HG02943 (cell line): ENCODE data around the gene MIX23.
A peak's percentile ranks its signal among the peaks of the same experiment; 100 is the strongest.

ENCODE experiments used
- ATAC-seq: cut with Tn5 transposase; IDR thresholded peaks from one replicate; pipeline ENCODE4 v1.9.1; 2021; ENCODE audit warnings: mild to moderate bottlenecking, low read depth, moderate library complexity; ENCODE audit not compliant: unreplicated experiment

MIX23 gene

DNA sequence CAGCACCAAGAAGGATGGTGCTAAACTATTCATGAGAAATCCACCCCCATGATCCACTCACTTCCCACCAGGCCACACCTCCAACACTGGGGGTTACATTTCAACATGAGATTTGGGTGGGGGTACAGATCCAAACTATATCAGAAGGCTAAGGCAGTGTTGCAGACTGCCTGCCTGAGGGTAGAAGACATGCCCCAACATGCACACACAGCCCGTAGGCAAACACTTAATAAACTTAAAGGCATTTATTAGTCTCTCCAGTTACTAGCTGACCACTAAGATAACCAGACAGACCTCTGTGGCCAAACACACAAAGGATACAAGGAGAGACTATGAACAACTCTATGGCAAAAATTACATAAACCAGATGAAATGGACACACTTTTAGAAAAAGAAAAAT lies 11.1 kb upstream of the MIX23 start:
- ATAC-seq, result no peak

DNA sequence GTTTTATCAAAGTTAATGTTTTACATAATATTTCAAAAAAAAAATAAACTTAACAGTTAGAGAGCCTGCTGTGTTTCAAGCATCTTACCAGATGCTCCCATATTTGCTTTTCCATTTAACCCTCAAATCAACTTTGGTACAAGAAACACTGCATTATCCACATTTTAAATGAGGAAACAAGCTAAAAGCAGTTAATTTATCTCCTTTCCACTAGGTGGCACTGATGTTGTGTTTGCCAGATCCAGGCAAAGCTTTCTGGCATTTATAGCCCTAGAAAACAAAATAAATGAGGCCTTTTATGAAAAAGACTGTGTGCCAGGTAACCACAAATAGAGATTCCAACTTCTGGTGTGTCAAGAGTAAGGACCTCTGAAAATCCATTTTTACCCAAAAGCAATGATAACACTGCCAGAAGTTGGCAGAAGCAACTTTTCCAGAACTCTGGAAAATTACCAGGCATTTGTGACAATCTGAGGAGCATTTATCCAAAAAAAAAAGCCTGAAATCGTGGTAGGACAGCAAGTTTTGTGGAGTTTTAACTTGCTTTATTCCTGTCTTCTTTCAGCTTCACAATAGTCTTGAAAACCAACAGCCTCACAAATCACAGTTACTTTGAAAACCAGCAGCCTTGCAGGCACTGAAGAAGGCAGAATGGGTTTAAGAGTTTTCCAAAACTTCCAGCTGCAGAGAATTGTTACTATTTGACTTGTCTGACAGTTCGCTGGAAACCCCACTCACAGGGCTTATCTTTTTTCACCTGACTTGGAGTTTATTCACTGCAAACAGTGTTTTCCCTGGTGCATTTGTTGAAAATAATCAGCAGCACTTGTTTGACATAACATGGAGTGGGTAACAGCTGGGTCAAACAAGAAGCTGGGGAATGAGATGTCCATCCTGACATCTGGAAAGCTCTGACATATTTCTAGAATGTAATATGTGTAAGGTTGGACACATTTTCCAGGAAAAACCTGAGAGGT lies 10.1 kb upstream of the MIX23 start:
- ATAC-seq, result no peak

DNA sequence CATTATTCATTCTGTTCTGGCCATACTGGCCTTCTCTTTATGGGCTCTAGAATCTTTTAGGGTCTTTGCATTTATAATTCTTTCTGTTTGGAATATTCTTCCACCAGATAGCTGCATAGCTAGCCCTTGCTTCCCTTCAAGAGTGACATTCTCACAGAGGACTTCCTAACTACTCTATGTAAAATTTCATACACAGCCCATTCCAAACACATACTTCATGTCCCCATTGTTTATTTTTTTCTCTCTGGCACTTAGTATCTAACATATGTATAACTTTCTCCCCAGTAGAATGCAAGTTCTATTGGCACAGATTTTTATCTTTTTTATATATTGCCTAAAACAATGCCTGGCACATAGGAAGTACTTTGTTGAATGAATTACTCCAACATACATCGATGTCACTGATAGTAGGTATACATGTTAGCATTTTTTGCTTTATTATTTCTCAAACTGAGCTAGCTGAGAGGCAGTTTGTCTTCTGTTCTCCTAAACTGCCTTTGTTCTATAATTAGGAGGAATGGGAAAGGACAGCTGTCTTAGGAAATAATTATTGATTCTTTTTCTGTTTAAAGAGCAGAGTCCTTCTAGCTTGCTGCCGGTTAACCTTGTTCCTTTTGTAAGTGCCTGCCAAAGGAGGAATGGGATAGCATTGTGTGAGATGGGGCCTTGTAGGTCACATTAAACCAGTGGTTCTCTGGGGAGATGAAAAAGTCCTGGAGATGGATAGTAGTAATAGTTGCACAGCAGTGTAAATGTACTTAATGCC lies 8.8 kb upstream of the MIX23 start:
- no peak for ATAC-seq

DNA sequence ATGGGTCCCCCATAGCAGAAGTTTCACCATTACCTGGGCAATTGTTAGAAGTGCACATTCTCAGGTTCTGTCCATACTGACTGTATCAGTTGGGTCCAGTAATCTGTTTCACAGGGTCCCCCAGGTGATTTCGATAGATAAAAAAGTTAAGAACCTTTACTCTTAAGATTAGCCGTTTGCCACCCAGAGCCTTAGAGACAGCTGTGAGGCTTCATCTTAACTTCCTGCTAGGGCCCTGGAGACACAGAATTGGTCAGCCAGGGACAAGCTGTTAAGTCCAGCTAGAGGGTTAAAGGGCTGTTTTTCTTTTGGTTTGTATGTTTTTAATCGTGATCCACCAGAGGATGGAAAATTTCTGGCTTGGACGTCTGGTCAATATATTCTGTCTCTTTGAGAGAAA lies 7.6 kb upstream of the MIX23 start:
- no peak for ATAC-seq

DNA sequence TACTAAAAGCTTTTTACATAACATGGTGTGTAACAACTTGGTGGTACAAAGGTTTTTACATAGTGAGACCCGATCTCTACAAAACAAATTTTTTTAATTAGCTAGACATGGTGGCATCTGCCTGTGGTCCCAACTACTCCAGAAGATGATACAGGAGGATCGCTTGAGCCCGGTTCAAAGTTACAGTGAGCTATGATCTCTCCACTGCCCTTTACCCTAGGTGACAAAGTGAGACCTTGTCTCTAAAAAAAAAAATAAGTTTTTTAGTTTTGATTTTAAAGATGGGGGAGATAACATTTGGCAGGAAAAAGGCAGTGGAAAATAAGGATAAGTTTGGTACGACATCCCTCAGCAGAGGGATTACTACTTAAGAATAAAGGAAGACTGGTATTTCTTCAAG lies 6.9 kb upstream of the MIX23 start:
- no peak for ATAC-seq

DNA sequence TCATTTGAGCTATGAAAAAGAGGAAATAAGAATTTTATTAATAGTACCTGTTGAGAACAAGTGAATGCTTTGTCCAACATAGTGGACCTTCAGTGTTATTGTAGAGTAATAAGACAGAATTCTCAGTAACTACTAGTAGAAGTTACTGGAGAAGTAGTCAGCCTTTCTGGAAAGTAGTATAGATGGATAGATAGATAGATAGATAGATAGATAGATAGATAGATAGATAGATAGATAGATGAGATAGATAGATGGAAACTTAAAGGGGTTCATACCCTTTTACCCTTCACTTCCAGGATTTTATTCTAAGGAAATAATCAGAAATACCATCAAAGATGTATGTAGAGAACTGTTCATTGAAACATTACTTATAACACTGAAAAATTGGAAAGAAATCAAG lies 6.2 kb upstream of the MIX23 start:
- no peak for ATAC-seq

DNA sequence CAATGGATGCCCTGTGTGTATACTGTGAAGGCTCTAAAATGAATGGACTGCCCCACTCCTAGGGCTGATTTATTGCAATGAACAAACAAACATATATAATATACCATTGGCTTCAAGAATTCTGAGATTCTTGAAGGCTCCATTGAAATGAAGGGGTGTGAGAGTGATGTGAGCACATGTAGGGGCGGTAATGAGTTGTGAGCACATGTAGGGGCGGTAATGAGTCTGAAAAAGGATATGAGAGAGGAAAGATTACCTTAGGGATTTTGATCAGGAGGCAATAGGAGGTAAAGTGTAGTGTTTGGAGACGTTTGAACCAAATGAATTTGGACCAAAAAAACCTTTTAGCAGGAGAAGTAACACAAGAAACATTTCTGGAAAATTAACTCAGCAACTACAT lies 4.7 kb upstream of the MIX23 start:
- ATAC-seq, result no peak

DNA sequence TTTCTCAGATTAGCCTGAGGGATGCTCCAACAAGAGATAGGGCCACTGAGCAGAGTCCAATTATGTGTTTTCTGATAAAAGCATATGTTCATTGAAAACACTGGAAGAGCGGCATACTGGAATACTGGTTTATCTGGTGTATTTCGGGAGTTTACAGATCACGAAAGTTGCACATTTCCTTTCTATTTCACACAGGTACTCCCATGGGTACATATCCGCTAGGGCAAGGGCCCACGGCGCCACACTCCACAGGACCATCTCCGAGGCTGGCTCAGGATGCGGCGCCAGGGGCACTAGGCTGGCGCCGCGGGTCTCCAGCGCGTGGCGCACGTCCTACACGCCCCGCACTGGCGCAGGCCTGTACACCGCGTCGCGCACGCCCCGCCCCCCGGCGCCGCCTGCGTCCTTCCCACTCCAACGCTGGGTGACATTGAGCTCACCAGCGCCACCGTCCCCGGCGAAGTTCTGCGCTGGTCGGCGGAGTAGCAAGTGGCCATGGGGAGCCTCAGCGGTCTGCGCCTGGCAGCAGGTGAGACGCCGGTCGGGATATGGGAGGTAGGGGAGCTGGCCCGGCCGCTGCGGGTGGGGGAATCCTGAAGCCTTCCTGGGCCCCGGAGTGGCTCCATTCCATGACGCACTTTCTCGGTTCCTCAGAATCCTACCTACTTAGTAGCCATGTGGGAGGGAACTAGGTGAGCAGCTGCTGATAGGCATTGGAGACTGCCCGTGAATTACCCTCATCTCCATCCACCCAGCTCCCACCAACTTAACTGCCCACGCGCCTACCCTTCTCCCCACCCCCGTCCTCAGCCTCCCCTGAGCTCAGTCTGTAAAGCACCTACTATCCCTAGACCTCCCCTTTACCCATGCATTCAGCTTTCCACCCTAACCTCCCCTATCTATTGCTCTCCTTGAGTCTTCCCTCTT lies 1.0 kb upstream of the MIX23 start, which contains the start of gene FAM162A:
Gene FAM162A (plus strand): TSS at position 412 of the 927 bp plus-strand sequence. CDS start 84 bp downstream, at position 496.
- peak; percentile 85 for ATAC-seq

DNA sequence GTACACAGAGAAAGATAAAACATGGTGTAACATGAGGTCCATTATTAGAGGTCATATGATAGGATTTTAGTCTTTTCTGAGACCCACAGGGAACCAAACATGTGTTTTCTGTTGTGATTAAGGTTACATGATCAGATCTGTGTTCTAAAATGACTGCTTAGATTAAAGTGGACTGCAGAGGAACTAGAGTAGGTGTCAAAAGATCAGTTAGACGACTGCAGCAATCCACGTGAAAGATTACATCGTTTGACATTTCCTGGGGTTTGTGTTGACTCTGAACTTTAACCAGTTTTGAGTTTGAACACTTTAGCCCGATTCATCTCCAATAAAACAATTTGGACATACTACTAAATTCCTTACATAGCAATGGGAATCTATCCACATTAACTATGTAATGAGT lies 5.1 kb downstream of the MIX23 start:
- ATAC-seq, result no peak

DNA sequence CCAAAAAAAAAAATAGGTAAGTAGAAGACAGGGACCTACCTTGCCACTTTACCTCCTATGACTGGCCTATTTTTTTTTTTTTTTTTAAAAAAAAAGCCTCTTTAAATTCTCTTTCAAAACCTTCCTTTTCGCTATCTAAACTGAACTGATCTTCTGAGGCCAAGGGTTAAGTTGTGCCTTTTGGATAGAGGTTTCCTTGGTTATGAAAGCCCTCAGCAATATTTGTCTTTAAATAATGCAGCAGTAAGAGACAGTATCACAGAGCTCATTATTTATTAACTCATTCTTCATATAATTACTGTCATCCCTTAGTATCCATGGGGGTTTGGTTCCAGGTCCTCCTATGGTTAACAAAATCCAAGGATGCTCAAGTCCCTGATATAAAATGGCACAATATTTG lies 9.0 kb downstream of the MIX23 start:
- no peak for ATAC-seq

DNA sequence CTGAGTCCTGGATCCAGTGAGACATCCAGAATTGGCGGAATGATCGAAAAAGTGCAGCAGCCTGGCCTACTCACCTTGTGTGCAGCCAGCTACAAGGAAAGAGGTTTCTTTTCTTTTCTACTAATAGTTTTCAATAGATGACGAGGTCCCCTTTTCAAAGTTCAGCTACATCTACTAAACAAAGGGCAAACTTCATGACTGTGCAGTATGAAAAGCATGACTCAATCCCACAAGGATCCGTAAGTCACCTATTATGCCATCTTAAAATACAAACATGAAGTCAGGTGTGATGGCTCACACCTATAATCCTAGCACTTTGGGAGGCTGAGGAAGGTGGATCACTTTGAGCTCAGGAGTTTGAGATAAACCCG lies 16.7 kb downstream of the MIX23 start:
- ATAC-seq, result no peak

DNA sequence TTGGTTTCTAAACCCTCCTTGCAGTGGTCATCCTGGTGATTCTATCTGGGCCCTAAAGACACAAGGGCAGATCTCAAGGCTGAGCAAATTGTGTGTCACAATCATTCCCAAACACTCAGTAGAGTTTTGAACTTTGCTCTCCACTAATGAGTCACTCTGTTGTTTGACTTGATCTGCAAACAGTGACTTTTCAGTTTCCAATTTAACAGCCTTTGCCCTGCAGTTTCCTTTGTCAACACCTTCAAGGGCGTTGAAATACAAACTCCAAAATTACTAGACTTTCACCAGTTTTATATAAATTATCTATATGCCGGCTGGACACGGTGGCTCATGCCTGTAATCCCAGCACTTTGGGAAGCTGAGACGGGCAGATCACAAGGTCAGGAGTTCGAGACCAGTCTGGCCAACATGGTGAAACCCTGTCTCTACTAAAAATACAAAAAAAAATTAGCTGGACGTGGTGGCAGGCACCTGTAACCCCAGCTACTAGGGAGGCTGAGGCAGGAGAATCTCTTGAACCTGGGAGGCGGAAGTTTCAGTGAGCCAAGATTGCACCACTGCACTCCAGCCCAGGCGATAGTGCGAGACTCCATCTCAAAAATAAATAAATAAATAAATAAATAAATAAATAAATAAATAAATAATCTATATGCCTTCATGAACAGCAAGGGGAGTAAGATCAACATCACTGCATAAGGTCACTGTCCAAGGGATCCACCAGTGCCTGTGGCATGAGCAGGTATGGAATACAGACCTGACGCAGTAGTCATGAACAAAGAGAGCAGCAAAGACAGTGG lies 17.3 kb downstream of the MIX23 start:
- ATAC-seq, result peak; percentile 66

DNA sequence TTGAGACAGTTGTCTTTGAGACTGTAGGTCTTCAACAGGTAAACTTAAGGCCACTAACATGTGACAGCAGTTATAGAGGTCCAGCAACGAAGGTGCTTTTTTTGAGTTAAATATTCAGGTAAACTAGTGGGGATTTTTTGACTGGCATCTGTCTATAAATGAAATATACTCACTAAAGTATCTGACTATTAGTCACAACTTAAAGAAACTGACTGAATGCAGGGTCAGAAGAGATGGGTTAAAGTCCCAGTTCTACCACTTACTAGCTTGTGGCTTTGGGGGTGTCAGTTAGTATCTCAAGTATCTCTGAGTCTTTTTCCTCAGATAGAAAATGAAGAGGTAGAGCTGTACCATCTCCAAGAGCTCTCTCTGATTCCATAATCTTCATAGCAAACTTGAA lies 18.0 kb downstream of the MIX23 start:
- peak; percentile 44 for ATAC-seq

DNA sequence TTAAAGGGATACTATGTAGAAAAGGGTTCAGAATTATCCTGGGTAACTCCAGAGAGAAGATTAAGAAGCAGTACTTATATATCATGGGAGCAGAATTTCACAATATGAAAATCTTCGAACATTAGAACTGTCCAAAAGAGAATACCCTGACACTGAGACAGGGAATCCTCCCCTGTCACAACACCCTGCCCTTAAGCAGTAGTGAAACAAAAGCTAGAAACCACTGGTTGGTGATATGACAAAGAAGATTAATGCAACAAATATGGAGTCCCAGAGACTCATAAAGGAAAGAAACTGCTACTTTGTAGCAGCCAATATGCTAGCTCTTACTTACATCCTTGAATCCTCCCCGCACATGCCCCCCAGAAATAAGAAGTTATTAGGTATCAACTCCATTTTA lies 18.5 kb downstream of the MIX23 start:
- ATAC-seq, result no peak

DNA sequence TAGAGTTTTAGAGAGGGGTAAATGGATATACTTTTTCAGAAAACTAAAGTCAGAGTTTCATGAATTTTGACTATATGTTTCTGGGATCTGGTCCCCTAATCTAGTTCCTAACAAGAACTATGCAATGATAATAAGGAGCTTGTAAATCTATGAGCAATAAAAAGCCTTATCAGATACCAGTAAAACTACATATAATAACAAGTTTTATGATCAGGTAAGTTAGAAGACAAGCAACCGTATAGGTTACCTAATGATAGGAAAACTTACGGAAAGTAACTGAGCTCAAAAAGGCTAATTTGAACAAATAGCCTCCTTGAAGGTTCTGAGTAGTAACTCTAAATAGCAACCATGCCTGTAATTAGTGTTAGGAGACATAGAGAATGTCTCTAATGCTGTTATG lies 21.0 kb downstream of the MIX23 start:
- no peak for ATAC-seq

DNA sequence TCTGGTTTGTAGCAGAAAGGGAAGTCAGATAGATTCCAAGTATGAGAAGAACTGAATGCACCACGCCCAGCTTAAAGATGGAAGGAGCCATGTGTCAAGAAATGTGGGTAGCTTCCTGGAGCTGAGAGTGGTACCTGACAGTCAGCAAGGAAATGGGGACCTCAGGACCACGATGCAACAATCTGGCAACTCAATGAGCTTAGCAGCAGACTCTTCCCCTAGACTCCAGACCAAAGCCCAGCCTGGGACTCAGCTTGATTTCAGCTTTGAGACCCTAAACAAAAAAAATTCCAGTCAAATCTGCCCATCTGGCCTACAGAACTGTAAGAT lies 24.4 kb downstream of the MIX23 start:
- no peak for ATAC-seq

DNA sequence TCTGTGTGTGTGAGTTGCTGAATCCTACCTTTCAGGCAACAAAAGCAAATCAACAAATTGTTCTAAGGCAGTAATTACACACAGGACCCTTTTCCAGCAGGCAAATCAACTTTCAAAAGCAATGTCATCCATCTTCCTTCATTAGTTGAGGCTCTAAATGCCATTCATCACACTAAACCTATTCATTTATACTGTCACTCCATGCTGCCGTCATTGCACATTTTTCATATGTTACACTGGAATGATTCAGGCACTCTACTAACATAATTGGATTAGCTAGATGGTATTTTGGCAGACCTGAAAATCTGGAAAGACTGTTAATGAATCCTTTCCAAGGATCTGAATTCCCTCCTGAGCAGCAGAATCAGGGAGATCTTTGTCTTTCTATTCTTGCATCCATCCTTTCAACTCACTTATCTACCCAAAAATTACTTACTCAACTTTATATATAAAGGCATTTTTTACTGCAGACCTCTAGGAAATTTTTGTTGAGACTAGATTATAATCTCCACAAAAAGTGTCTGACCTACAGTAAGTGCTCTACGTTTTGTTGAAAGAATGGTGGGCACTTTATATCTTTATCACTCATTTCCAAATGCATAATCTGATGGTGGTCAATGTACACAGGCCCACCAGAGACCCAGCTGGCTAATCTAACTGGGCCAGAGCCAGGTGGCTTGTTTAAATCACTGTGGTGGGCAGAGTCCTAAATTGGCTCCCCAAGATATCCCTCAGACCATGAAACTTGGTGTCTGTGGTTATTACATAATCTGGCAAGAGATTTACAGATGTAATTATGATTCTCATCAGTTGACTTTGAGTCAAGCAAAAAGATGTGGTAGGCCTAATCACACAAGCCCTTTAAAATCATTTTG lies 25.0 kb downstream of the MIX23 start:
- no peak for ATAC-seq

DNA sequence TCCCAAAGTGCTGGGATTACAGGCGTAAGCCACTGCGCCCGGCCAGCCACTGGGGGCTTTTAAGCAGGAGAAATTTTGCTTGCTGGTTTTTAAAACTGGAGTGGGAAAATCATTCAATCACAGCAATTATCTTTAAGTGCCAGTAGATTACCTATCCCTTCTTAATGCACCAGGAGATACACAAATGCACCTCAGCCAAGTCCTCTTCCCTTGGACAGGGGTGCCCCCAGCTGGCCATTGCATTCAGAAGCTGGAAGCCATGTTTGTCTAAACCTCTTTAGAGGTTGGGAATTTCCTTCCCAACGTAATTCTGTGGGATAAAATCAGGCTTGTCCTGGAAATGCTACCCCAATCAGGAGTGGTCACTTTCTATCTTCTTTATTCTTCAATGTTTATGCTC lies 26.6 kb downstream of the MIX23 start:
- ATAC-seq, result no peak

DNA sequence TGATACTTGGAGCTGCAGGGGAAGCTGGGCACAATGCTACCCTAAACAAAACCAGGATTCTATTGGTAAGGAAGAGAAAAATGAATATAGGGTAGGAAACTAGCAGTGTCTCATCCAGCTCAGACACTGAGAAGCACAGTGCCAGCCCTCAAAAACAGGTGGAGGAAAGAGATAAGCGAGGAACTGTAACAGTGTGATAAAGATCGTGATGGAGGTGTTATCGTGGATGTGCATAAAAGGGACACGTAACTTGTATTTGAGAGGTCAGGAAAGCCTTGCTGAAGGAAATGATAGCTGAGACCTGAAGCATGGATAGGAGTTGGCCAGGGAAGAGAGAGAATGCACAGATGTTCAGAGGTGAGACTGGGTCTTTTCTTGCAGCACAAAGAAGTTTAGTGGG lies 27.4 kb downstream of the MIX23 start:
- no peak for ATAC-seq
